Measurements from ENCODE around the gene TREM2. TPM values are rescaled to one million over a fixed set of nuclear protein-coding genes. Genes with fewer than 3 reads are reported as not detected.
A peak's percentile ranks its signal among the peaks of the same experiment; 100 is the strongest.

The TREM2 gene
- total and polyA plus RNA-seq, 2 experiments from 2014 or later: 2.2 to 2.5 TPM

- no peaks in the 10 kb centered on the region for H3K9me3 ChIP-seq (ENCODE audit: low read depth)
- peaks cover 24% of the 10 kb centered on the region for H3K27me3 ChIP-seq
- TF ChIP-seq CTCF (IDR thresholded peaks at IDR 0.05; ENCODE audit: poor library complexity) (no peak), EZH2phosphoT487 (IDR thresholded peaks at IDR 0.05; ENCODE audit: low read depth, severe bottlenecking, unreplicated experiment) (no peak), EZH2 (IDR thresholded peaks at IDR 0.05; ENCODE audit: borderline replicate concordance) (no peak)
- H3K4me2 ChIP-seq: no peak overlapping the region
- no peak for DNase-seq (ENCODE audit: low spot score)
- peaks cover 6% of the 10 kb centered on the region for H3K4me1 ChIP-seq (ENCODE audit: insufficient read depth)
- H3K4me3 ChIP-seq: no peak overlapping the region
- 78% methylated on average over 2 of the region's 2 CpGs for WGBS (ENCODE audit: low lambda C conversion rate, missing lambda C conversion rate)
- no peaks in the 10 kb centered on the region for H3K36me3 ChIP-seq (replicated peaks; ENCODE audit: insufficient read depth, low read depth)
- no peaks in the 10 kb centered on the region for H4K20me1 ChIP-seq (ENCODE audit: insufficient read depth, poor library complexity, severe bottlenecking)
- no peaks in the 10 kb centered on the region for H3K9me2 ChIP-seq (replicated peaks; ENCODE audit: insufficient read depth)
- H2AFZ ChIP-seq: no peak overlapping the region
- peak overlapping the region; percentile 65 for H3K27ac ChIP-seq
- H3K79me2 ChIP-seq: no peaks in the 10 kb centered on the region
These were observed 37.5 kb upstream of the TREM2 start for GRCh38 chr6:41200296-41200900.

- DNase-seq (ENCODE audit: low spot score): no peak
- Histone ChIP-seq H3K9me2 (replicated peaks; ENCODE audit: insufficient read depth) (no peaks in the 10 kb centered on the region), H3K4me1 (ENCODE audit: insufficient read depth) (peaks cover 6% of the 10 kb centered on the region), H3K9me3 (ENCODE audit: low read depth) (no peaks in the 10 kb centered on the region), H2AFZ (no peak overlapping the region), H4K20me1 (ENCODE audit: insufficient read depth, poor library complexity, severe bottlenecking) (no peaks in the 10 kb centered on the region), H3K79me2 (no peaks in the 10 kb centered on the region), H3K4me3 (no peak overlapping the region), H3K27ac (peak overlapping the region; percentile 43), H3K4me2 (no peak overlapping the region), H3K36me3 (replicated peaks; ENCODE audit: insufficient read depth, low read depth) (no peaks in the 10 kb centered on the region), H3K27me3 (peaks cover 21% of the 10 kb centered on the region)
- TF ChIP-seq EZH2phosphoT487 (IDR thresholded peaks at IDR 0.05; ENCODE audit: low read depth, severe bottlenecking, unreplicated experiment): no peak
- TF ChIP-seq CTCF (IDR thresholded peaks at IDR 0.05; ENCODE audit: poor library complexity): no peak
- TF ChIP-seq EZH2 (IDR thresholded peaks at IDR 0.05; ENCODE audit: borderline replicate concordance): no peak
- 86% methylated on average over 1 of the region's 1 CpG for WGBS (ENCODE audit: low lambda C conversion rate, missing lambda C conversion rate)
These were observed 36.8 kb upstream of the TREM2 start for GRCh38 chr6:41199552-41200246.

- TF ChIP-seq EZH2 (IDR thresholded peaks at IDR 0.05; ENCODE audit: borderline replicate concordance): no peak
- TF ChIP-seq CTCF (IDR thresholded peaks at IDR 0.05; ENCODE audit: poor library complexity): no peak
- no peak for TF ChIP-seq EZH2phosphoT487 (IDR thresholded peaks at IDR 0.05; ENCODE audit: low read depth, severe bottlenecking, unreplicated experiment)
- Histone ChIP-seq H3K27ac (no peak overlapping the region), H4K20me1 (ENCODE audit: insufficient read depth, poor library complexity, severe bottlenecking) (no peaks in the 10 kb centered on the region), H3K4me3 (no peak overlapping the region), H3K36me3 (replicated peaks; ENCODE audit: insufficient read depth, low read depth) (no peaks in the 10 kb centered on the region), H2AFZ (no peak overlapping the region), H3K4me2 (no peak overlapping the region), H3K9me3 (ENCODE audit: low read depth) (no peaks in the 10 kb centered on the region), H3K79me2 (no peaks in the 10 kb centered on the region), H3K27me3 (peaks cover 21% of the 10 kb centered on the region), H3K4me1 (ENCODE audit: insufficient read depth) (peaks cover 6% of the 10 kb centered on the region), H3K9me2 (replicated peaks; ENCODE audit: insufficient read depth) (no peaks in the 10 kb centered on the region)
- WGBS (ENCODE audit: low lambda C conversion rate, missing lambda C conversion rate): 100% methylated on average over 3 of the region's 3 CpGs
- DNase-seq (ENCODE audit: low spot score): no peak
These were observed 34.3 kb upstream of the TREM2 start for GRCh38 chr6:41197234-41197633.

Data from hepatocyte (in vitro differentiated cells).